HepG2 (cell line): ENCODE measurements around the gene ELP2. TPM values are rescaled to one million over a fixed set of nuclear protein-coding genes. Genes with fewer than 3 reads are reported as not detected.

Experiments used
- ARID4A ChIP-seq: sonication (generic); formaldehyde crosslinking; IDR thresholded peaks from 2 replicates; pipeline ENCODE4 v1.5.0; 2020; ENCODE audit warnings: mild to moderate bottlenecking, missing genetic modification reagents, borderline replicate concordance
- ASH2L ChIP-seq: fragments of 300-600, 200-600 bp; sonication (generic); IDR thresholded peaks from 2 replicates; pipeline ENCODE4 v1.7.0; 2017; ENCODE audit warnings: low read depth, mild to moderate bottlenecking, moderate library complexity, mixed read lengths, low read length; ENCODE audit not compliant: insufficient read length
- CBFB ChIP-seq: sonication (generic); formaldehyde crosslinking; IDR thresholded peaks from 2 replicates; pipeline ENCODE4 v1.4.0; 2020; ENCODE audit warnings: missing genetic modification reagents
- HOXA3 ChIP-seq: sonication (generic); formaldehyde crosslinking; IDR thresholded peaks from 2 replicates; pipeline ENCODE4 v1.5.0; 2020; ENCODE audit warnings: missing genetic modification reagents
- KDM5B ChIP-seq: sonication (generic); formaldehyde crosslinking; IDR thresholded peaks from 2 replicates; pipeline ENCODE4 v1.4.0; 2020; ENCODE audit warnings: missing genetic modification reagents, mild to moderate bottlenecking, borderline replicate concordance
- KMT2A ChIP-seq: sonication (generic); formaldehyde crosslinking; IDR thresholded peaks from 2 replicates; pipeline ENCODE4 v1.4.0; 2020; ENCODE audit warnings: missing genetic modification reagents
- RBFOX2 ChIP-seq: fragments of 200-400 bp; formaldehyde crosslinking; IDR thresholded peaks from 2 replicates; pipeline ENCODE4 v1.6.1; 2017; ENCODE audit warnings: low read depth, mild to moderate bottlenecking, low read length
- SAP130 ChIP-seq: IDR thresholded peaks from 2 replicates; pipeline ENCODE4 v1.6.1; 2016; ENCODE audit warnings: low read depth
- SOX6 ChIP-seq, 2 experiments: fragments of 450-650 bp in 1 of 2; sonication (generic) in 1 of 2; formaldehyde crosslinking in 1 of 2; IDR thresholded peaks; 2 replicates each; pipeline versions ENCODE4 v1.4.0 to v1.6.1; 2017 to 2020; ENCODE audit warnings: antibody characterized with exemption in 1 of 2, mild to moderate bottlenecking in 1 of 2, missing genetic modification reagents in 1 of 2
- UBTF ChIP-seq: sonication (generic); formaldehyde crosslinking; IDR thresholded peaks from 2 replicates; pipeline ENCODE4 v1.4.0; 2020; ENCODE audit warnings: mild to moderate bottlenecking, missing genetic modification reagents
- ZMYM3 ChIP-seq: sonication (generic); formaldehyde crosslinking; IDR thresholded peaks from 2 replicates; pipeline ENCODE4 v1.5.1; 2020; ENCODE audit warnings: mild to moderate bottlenecking, missing genetic modification reagents
- ZNF121 ChIP-seq: sonication (generic); formaldehyde crosslinking; IDR thresholded peaks from 2 replicates; pipeline ENCODE4 v1.5.0; 2020; ENCODE audit warnings: mild to moderate bottlenecking, missing genetic modification reagents
- ZNF253 ChIP-seq: sonication (generic); formaldehyde crosslinking; IDR thresholded peaks from 2 replicates; pipeline ENCODE4 v1.8.0; 2022; ENCODE audit warnings: mild to moderate bottlenecking, missing genetic modification reagents, borderline replicate concordance
- ZNF687 ChIP-seq: sonication (generic); formaldehyde crosslinking; IDR thresholded peaks from 2 replicates; pipeline ENCODE4 v1.5.1; 2020; ENCODE audit warnings: mild to moderate bottlenecking, missing genetic modification reagents, moderate library complexity
- ZNF784 ChIP-seq: sonication (generic); formaldehyde crosslinking; IDR thresholded peaks from 2 replicates; pipeline ENCODE4 v1.5.1; 2020; ENCODE audit warnings: missing genetic modification reagents, mild to moderate bottlenecking, borderline replicate concordance
- ZNF891 ChIP-seq: sonication (generic); formaldehyde crosslinking; IDR thresholded peaks from 2 replicates; pipeline ENCODE4 v1.5.0; 2020; ENCODE audit warnings: mild to moderate bottlenecking, missing genetic modification reagents
- polyA plus RNA-seq, 8 experiments: library from polyadenylated mRNA; depleted of rRNA in 3 of 8; stranded (reverse) in 7 of 8; unstranded in 1 of 8; fragments of >200 nt; fragmentation: Illumina TruSeq in 4 of 8; extraction: Trizol in 4 of 8; gene quantifications; 2 replicates each; pipeline versions ENCODE4 v1.2.1 to v1.2.3, GENCODE V29; 2011 to 2016; ENCODE audit warnings: low read depth in 4 of 8, missing spikeins in 1 of 8, mixed read lengths in 1 of 8; ENCODE audit not compliant: insufficient read depth in 1 of 8
- total RNA-seq, 5 experiments: library from RNA; depleted of rRNA; stranded (reverse); fragments of >200 nt; fragmentation: Illumina TruSeq; extraction: Trizol; gene quantifications; 2 replicates each; pipeline ENCODE4 v1.2.3, GENCODE V29; 2016; ENCODE audit warnings: low read depth in 1 of 5

Gene ELP2
- total and polyA plus RNA-seq, 2 of the 13 experiments (the other 11 are each of a cell fraction or from before 2014, with no cell fraction given) = 98.7 to 100 TPM

GRCh38 chr18:36130883-36131653, 1.4 kb downstream of the ELP2 start (continued):
- 0 out of 2 replicates have a peak, but pooled peaks have one; percentile 26 for TF ChIP-seq UBTF (CRISPR knock-in tag)
- TF ChIP-seq ARID4A (CRISPR knock-in tag) = 0 out of 2 replicates have a peak, but pooled peaks have one; percentile 17
- TF ChIP-seq HOXA3 (CRISPR knock-in tag) = 0 out of 2 replicates have a peak, but pooled peaks have one; percentile 38
- TF ChIP-seq ZNF253 (CRISPR knock-in tag) = no peak
- TF ChIP-seq ZNF687 (CRISPR knock-in tag) = peak; percentile 56
- 0 out of 2 replicates have a peak, but pooled peaks have one; percentile 42 for TF ChIP-seq KDM5B (CRISPR knock-in tag)
- peak; percentile 86 for TF ChIP-seq ZNF121 (CRISPR knock-in tag)
- TF ChIP-seq ZNF784 (CRISPR knock-in tag) = 0 out of 2 replicates have a peak, but pooled peaks have one; percentile 49
- peak; percentile 20 for TF ChIP-seq ASH2L
- no peak for TF ChIP-seq SOX6 (IDR thresholded peaks at IDR 0.05)
- 0 out of 2 replicates have a peak, but pooled peaks have one; percentile 27 for TF ChIP-seq SOX6 (CRISPR knock-in tag; IDR thresholded peaks at IDR 0.05)
- TF ChIP-seq CBFB = no peak
- no peak for TF ChIP-seq ZNF891
- peak; percentile 47; the same call in 1 of the 2 replicates for TF ChIP-seq ZMYM3 (CRISPR knock-in tag)
- TF ChIP-seq KMT2A = peak; percentile 19; the same call in 1 of the 2 replicates
- TF ChIP-seq RBFOX2 = 0 out of 2 replicates have a peak, but pooled peaks have one; percentile 19
- TF ChIP-seq SAP130 (CRISPR knock-in tag) = 0 out of 2 replicates have a peak, but pooled peaks have one; percentile 3
